Fibroblast of pulmonary artery (primary cell): ENCODE measurements around the gene EPS8L2.
A peak's percentile ranks its signal among the peaks of the same experiment; 100 is the strongest.

Experiments used
- DNase-seq: peaks from one replicate; pipeline ENCODE4 v3.0.0-alpha.2; 2010; ENCODE audit warnings: low read depth
- H3K4me3 ChIP-seq: replicated peaks from 2 replicates; pipeline ENCODE4 v1.5.1; 2011; ENCODE audit warnings: low read depth, mild to moderate bottlenecking, control low read depth, low read length, moderate library complexity
- TF ChIP-seq, protein P1 (sequence below): IDR thresholded peaks from 2 replicates; pipeline ENCODE4 v1.5.1; 2011; ENCODE audit warnings: mild to moderate bottlenecking, control low read depth, low read length, inconsistent platforms; ENCODE audit errors: missing control alignments

EPS8L2 gene

DNA sequence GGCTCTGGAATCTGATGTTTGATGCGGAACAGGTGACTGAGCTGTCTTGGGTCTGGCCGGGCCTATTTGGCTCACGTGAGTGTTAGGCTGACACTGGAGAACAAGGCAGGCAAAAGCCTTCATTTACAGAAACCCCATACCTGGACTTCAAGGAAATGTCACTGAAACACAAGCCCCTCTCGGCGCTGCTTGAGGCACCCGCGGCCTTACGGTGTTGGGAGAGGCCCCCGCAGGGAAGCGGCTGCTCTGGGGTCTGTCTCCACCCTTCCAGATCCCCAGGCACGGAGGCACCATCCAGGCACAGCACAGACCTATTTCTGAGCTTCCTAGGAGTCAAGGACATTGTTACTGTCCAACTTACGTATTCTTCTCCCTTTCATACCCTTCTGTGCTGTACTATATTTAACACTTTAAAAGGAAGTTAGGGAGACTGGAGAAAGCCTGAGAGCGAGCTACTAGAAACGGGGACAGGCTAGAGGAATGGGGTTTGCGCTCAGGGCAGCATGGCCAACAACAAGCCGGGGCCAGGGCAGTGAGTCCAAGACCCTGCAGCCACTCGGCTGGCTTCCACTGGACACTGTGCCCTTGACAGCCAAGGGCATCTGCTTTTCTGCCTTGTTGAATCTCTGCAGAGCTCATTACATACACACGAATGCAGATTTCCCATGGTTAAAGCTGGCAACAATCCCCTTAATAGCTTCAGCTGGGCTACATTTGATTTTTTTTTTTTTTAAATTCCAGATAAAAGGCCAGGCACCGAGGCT is 45.2 kb upstream of the EPS8L2 start:
- H3K4me3 ChIP-seq, result no peak overlapping the region
- TF ChIP-seq, protein P1, sequence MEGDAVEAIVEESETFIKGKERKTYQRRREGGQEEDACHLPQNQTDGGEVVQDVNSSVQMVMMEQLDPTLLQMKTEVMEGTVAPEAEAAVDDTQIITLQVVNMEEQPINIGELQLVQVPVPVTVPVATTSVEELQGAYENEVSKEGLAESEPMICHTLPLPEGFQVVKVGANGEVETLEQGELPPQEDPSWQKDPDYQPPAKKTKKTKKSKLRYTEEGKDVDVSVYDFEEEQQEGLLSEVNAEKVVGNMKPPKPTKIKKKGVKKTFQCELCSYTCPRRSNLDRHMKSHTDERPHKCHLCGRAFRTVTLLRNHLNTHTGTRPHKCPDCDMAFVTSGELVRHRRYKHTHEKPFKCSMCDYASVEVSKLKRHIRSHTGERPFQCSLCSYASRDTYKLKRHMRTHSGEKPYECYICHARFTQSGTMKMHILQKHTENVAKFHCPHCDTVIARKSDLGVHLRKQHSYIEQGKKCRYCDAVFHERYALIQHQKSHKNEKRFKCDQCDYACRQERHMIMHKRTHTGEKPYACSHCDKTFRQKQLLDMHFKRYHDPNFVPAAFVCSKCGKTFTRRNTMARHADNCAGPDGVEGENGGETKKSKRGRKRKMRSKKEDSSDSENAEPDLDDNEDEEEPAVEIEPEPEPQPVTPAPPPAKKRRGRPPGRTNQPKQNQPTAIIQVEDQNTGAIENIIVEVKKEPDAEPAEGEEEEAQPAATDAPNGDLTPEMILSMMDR, result no peak
- DNase-seq, result no peak

DNA sequence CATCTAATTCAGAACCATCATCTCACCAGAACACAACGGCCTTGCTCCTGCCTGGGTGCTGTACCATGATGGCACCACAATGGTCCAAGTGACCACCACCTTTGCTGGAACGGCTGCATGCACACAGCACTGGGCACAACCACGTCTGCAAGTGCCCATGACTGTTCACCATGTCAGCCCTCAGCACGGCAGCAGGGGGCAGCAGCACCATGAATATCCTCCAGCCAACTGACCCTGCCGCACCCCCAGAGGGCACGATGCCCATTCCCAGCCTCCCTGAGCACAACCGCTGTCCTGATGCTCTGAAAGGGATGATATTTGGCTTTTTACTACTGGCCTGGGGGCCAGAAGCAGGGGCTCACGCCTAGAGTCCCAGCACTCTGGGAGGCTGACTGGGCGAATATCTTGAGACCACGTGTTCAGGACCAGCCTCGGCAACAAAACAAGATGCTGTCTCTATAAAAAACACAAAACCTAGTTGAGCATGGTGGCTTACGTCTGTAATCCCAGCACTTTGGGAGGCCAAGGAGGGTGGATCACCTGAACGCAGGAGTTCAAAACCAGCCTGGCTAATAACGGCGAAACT is 43.2 kb upstream of the EPS8L2 start:
- TF ChIP-seq, protein P1, result peak; percentile 68
- H3K4me3 ChIP-seq, result no peak overlapping the region
- peak; percentile 63 for DNase-seq

DNA sequence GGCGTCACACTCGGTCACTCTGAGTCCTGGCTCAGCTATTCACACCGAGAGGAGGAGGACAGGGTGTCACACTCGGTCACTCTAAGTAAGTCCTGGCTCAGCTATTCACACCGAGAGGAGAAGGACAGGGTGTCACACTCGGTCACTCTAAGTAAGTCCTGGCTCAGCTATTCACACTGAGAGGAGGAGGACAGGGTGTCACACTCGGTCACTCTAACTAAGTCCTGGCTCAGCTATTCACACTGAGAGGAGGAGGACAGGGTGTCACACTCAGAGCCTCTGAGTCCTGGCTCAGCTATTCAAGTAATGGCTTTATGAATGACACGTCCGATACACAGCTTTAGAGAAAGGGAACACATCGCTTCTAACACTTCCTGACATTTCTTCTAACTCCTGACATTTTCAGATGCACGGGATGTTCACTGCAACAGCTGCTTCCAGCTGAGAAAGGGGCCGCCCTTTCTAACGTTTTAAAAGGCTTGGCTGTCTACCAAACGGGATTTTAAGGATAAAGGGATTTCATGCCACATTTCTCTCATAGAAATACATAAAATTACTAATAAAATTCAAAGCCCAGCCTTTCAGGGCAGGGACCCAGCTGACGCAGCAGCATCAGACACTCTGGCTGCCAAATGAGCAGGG is 40.8 kb upstream of the EPS8L2 start:
- TF ChIP-seq, protein P1, result no peak
- H3K4me3 ChIP-seq, result no peak overlapping the region
- no peak for DNase-seq

DNA sequence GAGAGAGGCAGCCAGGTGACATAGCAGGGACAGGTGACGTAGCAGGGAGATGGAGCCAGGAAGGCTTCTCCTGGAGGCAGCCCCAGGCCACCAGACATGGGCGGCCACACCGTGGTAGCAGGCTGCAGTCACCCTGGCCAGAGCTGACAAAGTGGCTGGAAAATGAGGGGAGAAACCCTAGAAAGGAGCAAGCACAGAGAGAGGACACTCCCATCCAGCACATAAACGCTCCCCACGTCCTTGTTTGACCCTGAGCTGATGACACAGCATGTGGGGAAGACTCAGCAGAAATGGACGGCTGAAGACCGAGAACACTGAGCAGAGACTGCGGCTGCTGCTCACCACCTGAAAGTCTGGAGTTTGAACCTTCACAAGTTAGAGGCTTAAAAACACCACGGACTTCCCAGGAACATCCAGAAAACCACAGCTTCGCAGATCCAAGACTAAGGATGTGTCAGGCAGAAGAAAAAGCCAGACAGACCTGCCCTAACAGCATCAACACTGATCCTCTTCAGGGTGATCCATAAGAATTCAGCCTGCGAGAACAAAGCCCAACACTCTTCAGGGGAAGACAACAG is 40.2 kb upstream of the EPS8L2 start:
- no peak overlapping the region for H3K4me3 ChIP-seq
- peak; percentile 5 for DNase-seq

DNA sequence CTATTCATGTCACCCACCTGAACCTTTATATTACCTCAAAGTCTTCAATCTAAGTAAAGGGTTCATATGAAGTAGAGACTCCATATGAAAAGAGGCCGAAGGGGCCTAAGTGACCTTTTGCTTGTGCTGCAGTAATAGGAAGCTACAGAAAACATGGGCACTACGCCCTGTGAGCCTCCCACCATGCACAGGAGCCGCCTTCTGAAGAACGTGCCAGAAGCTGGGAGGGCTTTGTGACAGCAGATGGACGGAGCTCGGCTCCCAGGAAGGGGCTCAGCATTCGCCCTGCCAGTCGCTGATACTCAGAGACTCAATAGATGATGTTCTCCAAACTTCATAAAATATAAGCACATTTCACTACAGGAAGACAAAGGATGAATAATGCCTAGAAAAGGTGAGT is 32.2 kb upstream of the EPS8L2 start:
- DNase-seq, result no peak
- TF ChIP-seq, protein P1, result no peak

More for the DNA sequence above, 40.2 kb upstream of the EPS8L2 start:
- TF ChIP-seq, protein P1, result no peak

DNA sequence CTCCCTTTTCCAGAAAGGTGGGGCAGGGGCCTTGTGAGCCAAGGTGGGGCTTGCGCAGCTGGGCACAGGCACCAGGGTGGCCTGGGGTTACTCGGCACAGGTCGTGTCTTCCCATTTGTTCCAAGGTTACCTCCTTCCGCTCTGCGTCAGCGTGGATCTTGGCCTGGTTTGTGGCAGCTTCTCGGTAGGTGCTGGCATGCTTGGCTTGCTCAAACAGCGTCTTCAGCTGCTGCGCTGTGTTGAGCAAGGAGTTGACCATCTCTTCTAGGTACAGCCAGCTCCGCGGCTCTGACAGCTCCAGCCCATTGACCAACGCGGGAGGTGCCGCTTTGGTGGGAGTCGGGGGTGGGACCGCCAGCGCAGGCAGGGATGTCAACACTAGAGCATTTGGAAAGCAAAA is 31.6 kb upstream of the EPS8L2 start:
- H3K4me3 ChIP-seq, result no peak overlapping the region
- no peak for DNase-seq
- TF ChIP-seq, protein P1, result no peak

More for the DNA sequence above, 32.2 kb upstream of the EPS8L2 start:
- no peak overlapping the region for H3K4me3 ChIP-seq
